Calu3 (cell line): ENCODE measurements around the gene GFM2. TPM values are rescaled to one million over a fixed set of nuclear protein-coding genes. Genes with fewer than 3 reads are reported as not detected.

Experiments used
- BruUV-seq: library from RNA; stranded (reverse); fragments of 400-500 nt; replicated peaks from 2 replicates; lab custom pipeline; 2021; lab: Mats Ljungman, UMichigan
- CTCF ChIA-PET: fragments of 300-600 bp; sonication (Branson Sonifier 250); formaldehyde crosslinking; loops from one replicate; lab custom pipeline; 2022; ENCODE audit warnings: antibody characterized with exemption; lab: Charles Lee
- DNase-seq: peaks from one replicate; pipeline ENCODE4 v3.0.0; 2022
- H3K27ac Mint-ChIP-seq: one replicate; pipeline ENCODE4 v1.8.0; 2022; ENCODE audit warnings: mixed read lengths; ENCODE audit not compliant: unreplicated experiment
- H3K27me3 Mint-ChIP-seq: one replicate; pipeline ENCODE4 v1.8.0; 2022; ENCODE audit warnings: mixed read lengths; ENCODE audit not compliant: unreplicated experiment
- H3K36me3 Mint-ChIP-seq: one replicate; pipeline ENCODE4 v1.8.0; 2022; ENCODE audit warnings: mild to moderate bottlenecking, moderate library complexity, mixed read lengths; ENCODE audit not compliant: insufficient read depth, unreplicated experiment
- H3K4me1 Mint-ChIP-seq: one replicate; pipeline ENCODE4 v1.8.0; 2022; ENCODE audit warnings: mild to moderate bottlenecking, low read depth, mixed read lengths; ENCODE audit not compliant: unreplicated experiment
- H3K4me3 Mint-ChIP-seq: one replicate; pipeline ENCODE4 v1.8.0; 2022; ENCODE audit warnings: mild to moderate bottlenecking, low read depth, moderate library complexity, mixed read lengths; ENCODE audit not compliant: unreplicated experiment
- H3K9me3 Mint-ChIP-seq: one replicate; pipeline ENCODE4 v1.8.0; 2022; ENCODE audit warnings: low read depth, mixed read lengths; ENCODE audit not compliant: unreplicated experiment
- CTCF ChIP-seq: fragments of 200-600 bp; IDR thresholded peaks from one replicate; pipeline ENCODE4 v1.8.0; 2022; ENCODE audit warnings: antibody characterized with exemption; ENCODE audit not compliant: unreplicated experiment
- intact Hi-C: fragments of 100-400 bp; cut with micrococcal nuclease; formaldehyde crosslinking; loops from one replicate; pipeline ENCODE4 v1.10.0; 2022; ENCODE audit not compliant: unreplicated experiment
- total RNA-seq: library from RNA; stranded (reverse); gene quantifications from 2 replicates; pipeline ENCODE4 v1.2.3, GENCODE V29; 2022

GFM2 gene
- total RNA-seq, 1 experiment from 2014 or later: 51.2 TPM

DNA sequence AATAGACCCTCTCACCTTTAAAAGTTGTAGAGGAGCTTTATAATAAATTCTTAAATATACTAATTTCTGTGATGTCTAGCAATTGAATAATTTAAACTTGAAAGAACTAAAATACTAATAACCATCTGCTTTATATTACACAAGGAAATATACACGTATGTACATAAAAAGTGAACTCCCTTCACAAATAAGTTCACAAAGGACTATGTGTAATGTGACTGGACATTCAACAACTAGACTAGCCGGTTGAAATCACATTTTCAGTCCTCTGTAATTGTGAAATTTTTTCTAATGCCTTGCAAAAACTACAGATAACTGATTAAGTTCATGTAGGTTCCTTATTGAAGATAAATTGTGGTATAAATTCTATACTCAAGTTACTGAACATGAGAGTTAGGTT, 11.7 kb upstream of the GFM2 start:
- no peak overlapping the region for H3K4me3 Mint-ChIP-seq
- BruUV-seq: no TSS peak
- H3K9me3 Mint-ChIP-seq: no peaks in the 10 kb centered on the region
- CTCF ChIA-PET: no interaction called here
- no peaks in the 10 kb centered on the region for H3K27me3 Mint-ChIP-seq
- intact Hi-C loops: no loop called here
- no peak for TF ChIP-seq CTCF
- H3K36me3 Mint-ChIP-seq: peaks cover 24% of the 10 kb centered on the region
- DNase-seq: no peak
- H3K27ac Mint-ChIP-seq: no peak overlapping the region
- no peaks in the 10 kb centered on the region for H3K4me1 Mint-ChIP-seq

DNA sequence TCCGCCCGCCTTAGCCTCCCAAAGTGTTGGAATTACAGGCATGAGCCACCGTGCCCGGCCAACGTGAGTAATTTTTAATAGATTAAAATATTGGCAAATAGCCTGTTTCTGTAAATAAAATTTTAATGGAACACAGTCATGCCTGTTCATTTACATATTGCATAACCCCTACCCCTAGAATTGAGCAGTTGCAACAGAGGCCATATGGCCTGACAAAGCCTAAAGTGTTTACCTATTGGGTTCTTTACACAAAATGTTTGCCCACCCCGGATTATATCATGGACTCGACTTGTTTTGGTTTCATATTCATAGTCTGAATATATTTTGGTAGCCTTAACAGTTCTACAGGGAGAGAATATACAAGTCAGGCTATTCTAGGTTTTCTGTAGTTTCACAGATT, 5.4 kb upstream of the GFM2 start:
- intact Hi-C loops: no loop called here
- no peak overlapping the region for H3K27ac Mint-ChIP-seq
- no peak for TF ChIP-seq CTCF
- BruUV-seq: no TSS peak
- no peaks in the 10 kb centered on the region for H3K27me3 Mint-ChIP-seq
- no peaks in the 10 kb centered on the region for H3K9me3 Mint-ChIP-seq
- H3K4me3 Mint-ChIP-seq: no peak overlapping the region
- H3K36me3 Mint-ChIP-seq: peaks cover 69% of the 10 kb centered on the region
- CTCF ChIA-PET: interaction anchor here (0.6 to 0.7 kb wide), 2 partner anchors 172 to 707 kb away, joined by 3 read pairs; no protein-coding TSS in a partner anchor
- no peak for DNase-seq
- H3K4me1 Mint-ChIP-seq: no peaks in the 10 kb centered on the region

DNA sequence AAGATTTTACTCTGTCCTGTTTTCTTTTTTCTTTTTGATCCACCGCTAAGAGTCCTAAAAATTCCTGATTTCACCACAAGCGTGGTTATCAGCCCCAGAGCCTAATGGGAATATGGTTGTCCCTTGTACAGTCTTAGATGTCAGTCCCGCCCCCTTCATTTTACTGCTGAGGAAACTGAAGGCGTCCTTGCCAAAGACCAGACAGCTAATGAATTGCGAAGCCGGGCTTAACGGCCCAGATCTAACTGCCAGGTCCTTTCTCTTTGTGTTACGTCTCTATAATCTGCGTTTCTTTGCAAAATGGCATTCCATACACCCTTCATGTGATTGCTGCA, 629 bp upstream of the GFM2 start:
- no peak for DNase-seq
- H3K27ac Mint-ChIP-seq: peak overlapping the region; percentile 98
- peaks cover 76% of the 10 kb centered on the region for H3K36me3 Mint-ChIP-seq
- no peak for TF ChIP-seq CTCF
- CTCF ChIA-PET: no interaction called here
- BruUV-seq: TSS peak; percentile 77
- H3K4me3 Mint-ChIP-seq: peak overlapping the region; percentile 99
- peaks cover 14% of the 10 kb centered on the region for H3K4me1 Mint-ChIP-seq
- no peaks in the 10 kb centered on the region for H3K27me3 Mint-ChIP-seq
- no peaks in the 10 kb centered on the region for H3K9me3 Mint-ChIP-seq
- intact Hi-C loops: loop anchor here (1.0 kb wide), 1 partner anchor 152 kb away; no protein-coding TSS in a partner anchor

DNA sequence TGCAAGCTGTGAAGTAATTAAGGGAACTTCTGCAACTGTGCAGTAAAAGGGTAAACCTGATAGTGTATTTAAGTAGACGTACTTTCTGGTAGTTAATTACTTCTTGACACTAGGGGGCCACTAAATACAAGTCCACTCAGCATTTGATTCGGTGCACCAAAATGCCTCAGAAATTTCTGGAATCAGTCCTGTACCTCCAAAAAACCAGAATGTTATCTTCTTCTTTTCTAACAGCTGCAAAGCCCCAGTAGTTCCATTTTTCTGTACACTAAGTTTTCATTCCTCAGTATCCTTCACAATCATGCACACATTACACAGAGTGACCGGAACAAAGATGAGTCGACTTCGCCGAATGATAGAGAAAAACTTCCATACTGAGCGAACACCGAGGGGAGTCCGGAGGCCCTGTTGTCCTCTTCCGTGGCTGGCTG, 484 bp downstream of the GFM2 start:
- DNase-seq: peak; percentile 16
- peak; percentile 63 for TF ChIP-seq CTCF
- TSS peak; percentile 68 for BruUV-seq
- Mint-ChIP-seq H3K9me3 (no peaks in the 10 kb centered on the region), H3K27ac (peak overlapping the region; percentile 98), H3K36me3 (peaks cover 69% of the 10 kb centered on the region), H3K4me1 (peaks cover 25% of the 10 kb centered on the region), H3K4me3 (peak overlapping the region; percentile 99), H3K27me3 (no peaks in the 10 kb centered on the region)
- intact Hi-C loops: loop anchor here (1.0 kb wide), 1 partner anchor 137 kb away; no protein-coding TSS in a partner anchor
- CTCF ChIA-PET: interaction anchor here (0.6 to 1.1 kb wide), 4 partner anchors 137 to 462 kb away, joined by 3 read pairs; no protein-coding TSS in a partner anchor
